HL-60/S4 treated with phorbol 12-myristate 13-acetate at 8.2 ng/mL for 4 days and 3 days (cell line): ENCODE measurements around the gene TMEM178A.

Source experiments
- in situ Hi-C: fragments of 300-500 bp; cut with MboI; formaldehyde crosslinking; loops from 2 replicates; pipeline ENCODE4 v1.15.0; 2022; ENCODE audit warnings: low sequenced_read_pairs

TMEM178A gene

DNA sequence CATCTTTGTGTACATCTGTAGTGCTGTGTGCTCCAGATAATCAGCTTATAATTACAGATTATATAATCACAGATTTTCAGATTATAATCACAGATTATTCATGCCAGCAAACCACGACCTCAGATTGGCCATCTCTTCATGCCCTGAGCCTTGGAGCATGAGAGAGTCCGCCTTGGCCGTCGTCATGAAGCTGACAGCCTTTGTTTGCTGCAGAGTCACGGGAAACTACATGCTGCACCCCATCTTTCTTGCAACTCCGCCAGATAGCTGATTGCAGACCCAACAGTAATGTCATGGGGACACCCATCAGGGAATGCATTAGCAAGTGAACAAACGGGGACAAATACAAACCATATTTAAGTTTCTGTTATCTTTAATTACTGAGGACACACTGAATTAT, 7.3 kb downstream of the TMEM178A start:
- in situ Hi-C loops: no loop called here

DNA sequence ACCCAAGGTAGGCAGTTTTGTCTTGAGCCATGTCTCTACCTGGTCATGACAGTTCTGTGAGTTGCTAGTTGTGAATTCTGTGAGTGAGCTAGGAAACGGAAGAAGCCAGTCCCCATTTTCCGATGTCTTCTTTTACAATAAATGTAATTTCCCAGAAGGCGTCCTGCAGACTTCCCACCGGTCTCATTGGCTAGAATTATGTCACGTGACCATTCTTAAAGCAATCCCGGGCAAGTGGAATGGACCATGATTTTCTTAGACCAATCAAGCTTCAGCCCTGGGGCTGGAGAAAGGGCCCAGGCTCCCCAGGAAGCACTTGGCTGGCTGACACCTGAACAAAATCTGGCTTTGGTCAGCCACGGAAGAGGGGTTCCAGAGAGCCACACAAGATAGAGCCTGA, 10.6 kb downstream of the TMEM178A start:
- in situ Hi-C loops: no loop called here

DNA sequence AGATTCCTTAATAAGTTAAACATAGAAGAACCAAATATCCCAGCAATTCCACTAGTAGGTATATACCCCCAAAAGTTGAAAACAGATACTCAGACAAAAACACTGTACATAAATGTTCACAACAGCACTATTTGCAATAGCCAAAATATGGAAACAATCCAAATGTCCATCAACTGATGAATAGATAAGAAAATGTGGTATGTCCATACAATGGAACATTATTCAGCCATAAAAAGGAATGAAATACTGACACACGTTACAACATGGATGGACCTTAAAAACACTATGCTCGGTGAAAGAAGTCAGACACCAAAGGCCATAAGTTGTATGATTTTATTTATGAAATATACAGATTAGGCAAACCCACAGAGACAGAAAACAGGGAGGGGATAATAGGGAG, 12.5 kb downstream of the TMEM178A start:
- in situ Hi-C loops: no loop called here

DNA sequence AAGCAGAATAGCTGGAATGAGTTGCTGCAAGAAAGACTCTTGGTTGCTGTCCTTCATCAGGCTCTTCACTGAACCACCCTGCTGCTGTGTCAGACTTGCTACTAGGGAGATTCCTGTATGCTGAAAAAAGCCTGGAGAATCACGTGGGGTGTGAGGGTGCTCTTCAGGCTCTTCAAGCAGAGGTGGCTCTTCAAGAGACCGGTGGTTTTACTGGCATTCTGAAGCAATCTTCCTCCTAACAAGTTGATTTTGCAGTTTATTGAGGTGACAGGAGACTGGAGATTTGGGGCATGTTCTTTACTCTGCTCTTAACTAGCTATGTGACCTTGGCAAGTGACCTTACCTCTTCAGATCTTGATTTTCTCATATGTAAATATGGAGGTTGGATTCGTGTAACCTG, 14.1 kb downstream of the TMEM178A start:
- in situ Hi-C loops: no loop called here

DNA sequence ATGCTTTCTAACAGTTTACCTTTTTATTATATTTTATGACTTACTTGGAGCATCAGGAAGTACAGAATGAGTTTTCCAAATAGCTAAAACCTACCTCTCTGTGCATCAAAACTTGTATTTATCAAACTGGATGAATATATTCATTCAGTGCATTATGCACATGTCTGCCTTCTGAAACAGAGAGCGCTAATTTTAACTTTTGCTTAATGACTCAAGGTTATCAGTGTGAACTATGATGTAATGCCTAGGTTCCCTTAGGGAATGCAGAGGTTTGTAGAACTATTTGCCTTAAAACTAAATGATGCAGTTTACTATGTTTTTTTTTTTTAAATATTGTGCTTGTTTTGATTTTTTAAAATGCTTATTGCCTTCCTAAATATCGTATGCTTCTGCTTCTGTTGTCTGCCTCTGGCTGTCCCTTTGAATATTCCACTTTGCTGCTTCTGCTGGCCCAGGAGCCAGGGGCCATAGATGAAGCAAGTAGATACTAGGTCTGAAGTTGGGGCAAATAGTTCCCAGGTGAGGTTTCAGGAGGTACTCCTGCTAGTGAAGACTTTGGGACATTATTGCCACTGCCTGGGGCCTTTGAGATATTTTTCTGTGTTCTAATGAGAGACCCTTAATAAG, 16.5 kb downstream of the TMEM178A start:
- in situ Hi-C loops: no loop called here

DNA sequence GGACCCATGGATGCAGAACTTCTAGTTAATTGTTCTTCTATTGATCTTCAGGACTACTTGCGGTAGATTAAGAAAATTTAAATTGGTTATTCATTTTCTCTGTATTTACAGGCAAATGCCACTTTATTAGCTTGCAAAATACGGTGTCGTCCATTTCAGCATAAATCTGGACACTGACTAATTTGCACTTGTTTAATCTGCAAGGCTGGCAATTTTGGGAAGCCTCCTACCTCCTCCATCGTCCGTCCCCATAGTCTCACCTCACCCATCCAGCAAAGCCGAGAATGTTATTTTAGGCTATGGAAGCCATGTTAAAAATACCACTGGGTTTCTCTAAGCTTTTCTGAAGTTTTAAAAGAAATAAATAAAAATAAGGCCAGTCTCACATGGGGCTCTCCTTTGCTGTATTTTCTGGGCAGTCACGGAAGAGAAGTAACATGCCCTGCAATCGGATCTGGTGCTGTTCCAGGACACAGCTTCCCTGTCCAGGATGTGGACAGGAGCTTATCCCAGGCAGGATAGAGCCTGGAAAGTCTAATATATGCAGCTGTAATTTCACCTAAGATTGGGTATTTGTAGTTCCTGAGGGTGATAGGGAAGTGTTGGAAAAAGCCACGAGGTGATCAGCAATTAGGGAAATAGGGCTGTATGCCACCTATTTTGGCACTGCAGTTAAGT, 17.4 kb downstream of the TMEM178A start:
- in situ Hi-C loops: no loop called here

DNA sequence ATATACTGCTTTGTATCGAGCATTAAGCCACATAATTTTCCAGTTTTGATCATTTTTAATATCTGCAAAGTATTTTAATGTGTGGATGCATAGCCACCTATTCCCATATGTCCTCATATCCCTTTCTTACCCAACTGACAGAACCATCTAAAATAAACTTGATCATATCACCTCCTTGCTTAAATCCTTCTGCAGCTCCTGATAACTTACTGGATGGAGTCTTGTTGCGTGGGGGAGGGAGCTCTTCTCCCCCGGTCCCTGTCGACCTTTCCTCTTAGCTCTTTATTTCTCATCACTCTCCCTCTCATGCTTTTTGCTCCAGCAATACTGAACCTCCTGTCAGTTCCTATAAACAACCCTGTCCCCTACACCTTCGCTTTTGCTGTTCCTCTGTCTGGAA, 18.7 kb downstream of the TMEM178A start:
- in situ Hi-C loops: no loop called here

DNA sequence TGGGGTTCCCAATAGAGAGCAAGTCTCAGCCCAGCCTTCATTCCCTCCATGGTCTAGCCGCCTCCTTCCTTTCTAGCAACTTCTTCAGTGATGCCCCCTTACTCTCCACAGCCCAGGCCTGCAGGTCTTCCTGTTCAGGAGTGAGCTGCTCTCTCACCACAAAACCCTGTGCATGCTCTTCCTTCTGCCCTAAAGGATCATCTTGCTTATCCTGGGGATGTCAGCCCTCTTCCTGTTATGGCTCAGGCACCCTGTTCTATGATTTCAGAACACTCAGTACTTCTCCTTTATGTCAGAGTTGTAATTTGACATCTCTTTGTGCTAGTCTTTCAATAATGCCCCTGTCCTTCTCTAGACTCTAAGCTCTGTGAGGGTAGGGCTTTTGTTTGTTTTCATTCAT, 19.4 kb downstream of the TMEM178A start:
- in situ Hi-C loops: no loop called here

DNA sequence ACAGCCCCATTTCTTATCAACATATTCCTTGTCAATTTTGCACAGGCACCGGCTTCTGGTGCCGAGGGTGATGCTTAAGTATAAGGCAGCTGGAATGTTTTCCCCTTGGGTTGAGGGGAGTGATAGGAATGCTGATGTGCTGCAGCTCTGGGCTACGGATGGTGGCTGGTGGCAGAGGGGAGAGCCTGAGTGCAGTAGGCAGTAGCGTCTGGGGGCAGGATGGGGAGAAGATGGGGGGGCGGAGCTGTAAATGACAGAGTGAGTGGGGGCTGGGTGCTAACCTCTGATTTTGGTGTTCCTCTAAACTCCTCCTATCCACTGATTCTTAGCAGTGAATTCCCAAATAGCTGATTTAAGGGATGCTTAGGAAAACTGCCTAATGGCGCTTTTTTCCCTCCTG, 20.7 kb downstream of the TMEM178A start:
- in situ Hi-C loops: no loop called here

DNA sequence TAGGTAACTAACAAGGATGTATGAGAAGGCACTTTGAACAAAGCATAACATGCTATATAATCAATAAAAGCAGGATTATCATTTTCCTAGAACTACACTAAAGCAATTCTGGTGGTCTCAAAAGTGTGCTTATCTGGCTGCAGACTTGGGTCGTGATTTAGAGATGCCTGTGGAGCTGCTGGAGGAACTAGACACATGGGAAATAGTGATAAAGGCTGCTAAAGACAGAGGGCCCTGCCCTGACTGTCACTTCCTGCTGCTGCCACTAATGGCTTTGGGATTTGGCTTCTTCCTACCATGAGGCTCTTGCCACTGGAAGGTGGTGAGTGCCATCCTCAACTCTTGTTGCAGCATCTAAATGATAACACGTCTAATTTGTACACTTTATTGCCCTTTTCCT, 22.5 kb downstream of the TMEM178A start:
- in situ Hi-C loops: no loop called here

DNA sequence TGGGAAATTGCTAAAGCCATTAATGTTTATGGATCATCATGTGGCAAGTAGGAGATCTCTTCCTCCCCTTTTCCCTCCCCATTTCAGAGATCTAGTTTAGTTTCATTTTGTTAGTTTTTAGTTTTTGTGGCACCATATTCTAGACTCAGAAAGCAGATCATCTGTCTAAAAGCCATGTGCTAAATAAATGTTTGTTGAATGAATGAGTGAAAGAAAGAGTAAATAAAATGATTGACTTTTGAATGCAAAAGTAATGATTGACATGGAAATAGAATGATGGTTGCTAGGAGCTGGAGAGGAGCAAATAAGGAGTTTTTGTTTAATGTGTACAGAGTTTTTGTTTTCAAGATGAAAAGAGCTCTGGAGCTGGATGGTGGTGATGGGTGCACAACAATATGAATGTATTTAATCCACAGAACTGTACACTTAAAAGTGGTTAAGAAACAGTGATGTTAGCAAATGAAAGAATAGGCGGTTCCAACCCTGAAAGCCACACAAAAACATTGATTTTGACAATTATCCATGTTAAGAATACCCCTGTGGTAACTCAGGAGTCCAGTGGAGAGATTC, 23.6 kb downstream of the TMEM178A start:
- in situ Hi-C loops: no loop called here

DNA sequence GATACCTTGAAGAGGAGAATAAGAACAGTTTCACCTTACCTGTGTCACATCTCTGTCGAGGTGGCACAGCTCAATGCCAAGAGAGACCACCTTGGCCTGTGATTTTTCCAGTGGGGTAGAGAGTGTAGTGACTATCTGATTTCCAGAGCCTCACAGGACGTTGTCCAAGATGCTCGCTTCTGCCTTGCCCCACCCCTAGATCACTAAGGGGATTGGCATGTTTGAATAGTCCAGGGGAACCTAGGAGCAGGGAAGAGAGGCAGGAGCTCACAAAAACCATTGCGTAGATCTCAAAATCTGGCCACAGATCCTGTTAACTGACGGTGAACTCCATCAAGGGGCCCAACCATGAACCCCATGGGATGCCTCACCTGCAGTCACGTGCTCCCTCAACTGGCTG, 24.2 kb downstream of the TMEM178A start:
- in situ Hi-C loops: no loop called here

DNA sequence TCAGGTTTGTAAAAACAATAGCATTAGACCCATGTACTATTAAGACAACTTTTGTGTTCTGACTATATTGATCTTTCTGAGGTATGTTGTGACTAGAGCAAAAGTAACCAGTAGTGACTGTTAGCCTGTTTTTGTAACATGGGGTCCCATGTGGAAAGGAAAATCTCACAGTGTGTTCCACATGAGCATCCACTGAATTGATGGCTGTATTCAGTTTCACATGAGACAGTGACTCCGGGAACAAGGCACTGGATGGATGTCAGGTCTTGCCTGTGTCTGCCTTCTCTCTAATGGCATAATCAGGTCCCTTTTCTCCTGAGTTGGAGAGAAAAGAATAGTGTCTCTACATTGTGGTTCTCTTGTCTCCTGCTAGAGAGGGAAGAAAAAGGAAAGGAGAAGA, 27.5 kb downstream of the TMEM178A start:
- in situ Hi-C loops: no loop called here

DNA sequence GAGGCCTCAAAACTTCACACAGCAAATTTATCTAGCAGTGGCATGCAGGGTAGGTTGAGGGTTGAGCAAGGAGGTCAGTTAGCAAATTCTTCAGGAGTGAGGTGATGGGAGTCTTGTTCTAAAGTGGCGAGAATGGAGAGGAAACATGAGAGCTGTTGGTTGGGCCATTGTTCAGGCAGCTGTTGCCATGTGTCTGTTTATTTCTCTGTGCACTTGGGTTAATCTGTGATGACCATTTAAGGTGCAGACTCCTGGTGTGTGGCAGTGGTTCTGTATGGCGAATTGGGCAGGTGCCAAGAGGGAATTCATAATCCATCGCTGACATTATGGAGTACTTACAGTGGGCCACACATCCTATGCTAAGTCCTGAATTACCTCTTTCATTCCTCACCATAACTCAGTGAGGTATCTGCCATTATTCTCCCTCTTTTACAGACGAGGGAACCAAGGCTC, 30.4 kb downstream of the TMEM178A start:
- in situ Hi-C loops: no loop called here

DNA sequence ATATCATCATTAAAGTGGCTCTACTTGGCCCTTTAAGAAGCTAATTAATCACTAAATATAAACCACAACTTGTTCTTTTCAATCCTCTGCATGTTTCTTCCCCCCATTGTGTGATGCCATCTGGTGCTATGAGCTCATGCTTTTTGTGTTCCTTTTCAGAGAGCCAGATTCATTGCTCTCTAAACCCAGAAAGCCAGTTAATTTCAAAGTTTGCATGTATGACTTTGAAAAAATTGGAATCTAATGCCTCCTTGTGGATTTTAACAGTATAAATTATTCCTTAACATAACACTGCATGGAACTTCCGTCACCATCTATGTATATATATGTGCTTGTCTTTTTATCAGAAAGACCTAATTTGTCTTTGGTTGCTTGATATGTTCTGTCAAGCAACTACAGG, 31.1 kb downstream of the TMEM178A start:
- in situ Hi-C loops: no loop called here

DNA sequence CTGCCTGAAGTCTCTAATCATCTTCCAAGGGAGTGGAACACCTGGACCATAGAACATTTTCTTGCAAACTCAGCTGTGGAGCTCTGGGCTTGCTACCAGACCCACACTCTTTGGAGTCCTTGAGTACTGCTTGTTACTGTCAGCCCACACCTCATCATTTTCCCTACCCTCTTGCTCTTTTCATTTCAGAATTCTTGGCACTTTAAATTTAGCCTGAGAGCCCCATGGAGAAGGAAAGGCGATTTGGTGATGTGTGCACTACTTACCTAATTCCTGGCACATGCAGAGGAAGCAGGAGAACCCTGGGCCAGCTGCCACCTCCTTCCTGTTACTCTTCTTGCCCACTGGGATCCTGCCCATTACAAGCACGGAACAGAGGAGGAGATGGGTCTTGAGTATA, 31.7 kb downstream of the TMEM178A start:
- in situ Hi-C loops: no loop called here

DNA sequence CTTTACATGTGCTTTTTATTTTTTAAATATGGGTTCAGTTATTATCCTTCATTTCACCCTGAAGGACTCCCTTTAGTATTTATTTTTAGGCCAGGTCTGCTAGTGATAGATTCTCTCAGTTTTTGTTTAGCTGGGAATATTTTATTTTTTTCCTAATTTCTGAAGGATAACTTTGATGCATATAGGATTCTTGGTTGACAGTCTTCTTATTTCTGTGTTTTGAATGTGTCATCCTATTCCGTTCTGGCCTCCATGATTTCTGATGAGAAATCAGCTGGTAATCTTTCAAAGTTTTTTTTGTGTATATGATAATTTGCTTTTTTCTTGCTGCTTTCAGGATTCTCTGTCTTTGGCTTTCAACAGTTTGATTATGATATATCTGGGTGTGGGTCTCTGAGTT, 35.4 kb downstream of the TMEM178A start:
- in situ Hi-C loops: no loop called here

DNA sequence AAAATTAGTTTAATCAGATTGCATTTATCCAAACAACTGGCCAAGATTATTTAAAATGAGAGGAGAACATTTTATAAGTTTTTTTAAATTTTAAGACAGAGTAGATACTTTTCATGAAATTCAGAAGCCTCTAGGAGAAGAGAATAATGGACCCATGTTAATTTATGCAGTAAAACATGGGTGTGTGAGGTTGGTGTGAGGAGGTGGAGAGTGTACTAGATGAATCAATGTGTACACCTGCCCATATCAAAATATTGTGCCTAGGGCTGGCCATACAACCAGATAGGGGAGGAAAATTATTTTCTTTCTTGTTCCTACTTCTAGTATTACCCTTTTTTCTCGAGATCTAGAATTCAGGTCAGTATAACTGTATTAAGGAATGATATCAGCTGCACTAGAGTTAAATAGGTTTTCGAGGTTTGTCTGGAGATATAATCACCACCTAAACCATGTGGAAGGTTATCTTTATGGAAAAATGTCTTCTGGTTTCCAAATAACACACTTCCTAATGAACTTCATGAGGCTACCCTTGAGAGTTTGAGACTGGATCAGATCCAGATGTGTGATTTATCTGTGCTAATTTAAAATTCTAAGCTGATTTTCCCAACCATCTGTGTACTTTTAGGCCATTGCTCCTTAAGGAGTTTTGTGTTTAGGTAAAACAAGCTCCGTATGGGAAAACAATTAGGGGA, 37.6 kb downstream of the TMEM178A start:
- in situ Hi-C loops: no loop called here

DNA sequence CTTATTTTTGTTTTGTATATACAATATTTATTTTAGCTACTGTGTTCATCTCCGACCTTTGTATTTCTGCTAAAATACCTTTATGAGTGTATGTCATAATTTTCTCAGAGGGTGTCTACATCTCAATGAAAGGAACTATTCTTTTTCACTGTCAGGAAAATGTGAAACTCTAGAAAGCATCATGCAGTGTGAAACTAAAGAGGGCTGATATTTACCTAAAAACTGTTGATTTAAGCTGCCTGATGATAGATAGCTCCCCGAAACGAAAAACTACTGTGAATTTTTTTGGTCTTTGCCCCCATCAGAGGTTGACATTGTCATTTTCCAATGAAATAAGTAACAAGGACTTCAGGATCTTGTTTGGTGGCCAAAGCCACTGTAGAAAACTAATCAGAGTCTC, 38.8 kb downstream of the TMEM178A start:
- in situ Hi-C loops: no loop called here

DNA sequence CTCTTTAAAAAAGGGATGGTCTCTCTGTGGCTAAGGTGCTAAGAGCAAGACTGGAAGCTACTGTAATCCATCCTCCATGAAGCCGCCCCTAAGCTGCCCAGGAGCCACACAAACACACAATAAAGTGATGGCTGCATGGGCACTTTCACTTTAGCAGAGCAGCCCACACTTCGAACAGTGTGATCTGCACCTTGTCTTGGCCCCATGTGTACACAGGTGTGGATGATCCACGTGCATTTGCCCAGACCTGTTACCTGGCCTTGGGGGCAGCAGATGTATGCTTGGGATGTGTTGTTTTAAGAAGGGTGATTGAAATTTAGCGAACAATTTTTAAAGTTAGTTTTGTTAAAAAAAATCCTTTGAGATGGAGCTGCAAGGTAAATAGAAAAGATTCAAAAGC, 39.9 kb downstream of the TMEM178A start:
- in situ Hi-C loops: no loop called here

DNA sequence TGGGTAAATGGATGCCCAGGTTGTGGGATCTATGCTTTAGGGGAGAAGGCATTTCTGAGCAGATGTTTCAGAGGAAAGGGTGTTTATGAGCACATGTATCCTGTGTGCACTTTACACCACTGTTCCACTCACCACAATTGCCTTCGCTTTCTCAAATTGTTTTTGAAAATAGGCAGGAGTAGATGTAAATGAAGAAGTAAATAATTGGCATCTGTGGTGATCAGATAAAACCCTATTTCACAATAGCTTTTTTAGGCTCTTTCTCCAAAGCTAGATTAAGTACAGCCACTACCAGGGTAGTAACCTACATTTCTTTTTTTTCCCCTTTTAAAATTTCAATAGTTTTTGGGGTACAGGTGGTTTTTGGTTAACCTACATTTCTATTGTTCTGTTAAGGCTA, 40.6 kb downstream of the TMEM178A start:
- in situ Hi-C loops: no loop called here

DNA sequence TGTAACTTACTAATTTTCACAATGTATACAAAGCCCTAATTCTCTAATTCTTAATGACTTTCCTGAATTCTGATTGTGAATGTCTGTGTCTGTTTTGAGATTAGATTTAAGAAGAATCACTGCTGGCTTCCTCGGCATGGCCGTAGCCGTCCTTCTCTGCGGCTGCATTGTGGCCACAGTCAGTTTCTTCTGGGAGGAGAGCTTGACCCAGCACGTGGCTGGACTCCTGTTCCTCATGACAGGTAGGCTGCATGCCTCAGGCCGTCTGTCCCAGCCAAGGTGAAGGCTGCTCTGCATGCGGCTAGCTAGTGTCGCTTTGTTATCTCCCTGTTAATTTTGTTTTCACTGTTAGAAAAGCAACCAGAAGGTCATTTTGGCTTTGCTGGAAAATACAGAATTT, 41.2 kb downstream of the TMEM178A start:
- in situ Hi-C loops: no loop called here
